ENCODE measurements around the gene RTF1.
A peak's percentile ranks its signal among the peaks of the same experiment; 100 is the strongest.
"Not testable (repeated sequence)": the region's sequence is repeated elsewhere in the genome, so short reads cannot be mapped to it uniquely, and the experiment has no call there.

RTF1 gene

DNA sequence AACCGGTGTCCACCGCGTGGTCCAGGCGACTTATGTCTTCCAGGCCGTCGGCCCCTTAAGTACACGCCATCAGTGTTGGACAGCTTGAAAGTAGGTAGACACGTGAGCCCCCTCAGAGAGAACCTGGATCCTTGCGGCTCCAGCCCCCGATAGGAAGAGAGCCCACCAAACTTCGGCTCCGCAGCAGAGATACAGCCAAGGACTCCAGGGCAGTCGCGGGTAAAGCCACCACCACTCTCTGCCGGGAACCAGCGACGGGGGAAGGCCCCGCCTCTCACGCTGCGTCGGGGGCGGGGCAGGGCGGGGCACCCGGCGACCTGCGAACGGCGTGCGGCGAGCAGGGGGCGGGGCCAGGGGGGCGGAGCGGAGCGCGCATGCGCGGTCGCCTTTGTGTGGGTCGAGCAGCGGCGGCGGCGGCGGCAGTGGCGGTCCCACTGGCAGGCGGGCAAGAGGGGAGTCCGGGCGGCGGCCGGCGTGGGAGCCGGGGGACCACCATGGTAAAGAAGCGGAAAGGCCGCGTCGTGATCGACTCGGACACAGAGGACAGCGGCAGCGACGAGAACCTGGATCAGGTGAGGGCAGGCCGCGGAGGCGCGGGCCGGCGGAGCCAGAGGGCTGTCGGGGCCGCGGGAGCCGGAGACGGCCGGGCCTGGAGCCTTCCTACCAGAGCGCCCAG lies at the start of gene RTF1:
Gene RTF1, plus strand, starts transcription at position 354 of the 676 bp plus-strand sequence. Its CDS starts 21 bp downstream, at position 375.
- DNase-seq, result peak; percentile 60

DNA sequence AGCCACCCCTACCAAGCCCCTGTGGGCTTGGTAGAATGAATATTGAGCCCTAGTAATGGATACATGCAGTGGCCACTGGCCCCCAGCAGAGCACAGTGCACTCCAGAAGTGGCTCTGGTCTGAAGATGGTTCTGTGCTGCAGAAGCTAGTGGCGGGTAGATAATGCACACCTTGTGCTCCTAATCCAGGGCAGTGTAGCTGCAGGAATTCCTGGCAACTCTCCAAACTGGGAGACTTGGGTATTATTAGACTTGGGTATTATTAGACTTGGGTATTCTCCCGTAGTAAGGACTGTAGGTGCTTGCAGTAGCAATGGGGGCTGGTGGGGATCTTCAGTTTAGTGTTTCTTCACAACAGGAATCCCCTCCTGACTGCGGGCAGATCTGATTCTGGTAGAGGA lies 49.5 kb upstream of the RTF1 start:
- no peak for DNase-seq

DNA sequence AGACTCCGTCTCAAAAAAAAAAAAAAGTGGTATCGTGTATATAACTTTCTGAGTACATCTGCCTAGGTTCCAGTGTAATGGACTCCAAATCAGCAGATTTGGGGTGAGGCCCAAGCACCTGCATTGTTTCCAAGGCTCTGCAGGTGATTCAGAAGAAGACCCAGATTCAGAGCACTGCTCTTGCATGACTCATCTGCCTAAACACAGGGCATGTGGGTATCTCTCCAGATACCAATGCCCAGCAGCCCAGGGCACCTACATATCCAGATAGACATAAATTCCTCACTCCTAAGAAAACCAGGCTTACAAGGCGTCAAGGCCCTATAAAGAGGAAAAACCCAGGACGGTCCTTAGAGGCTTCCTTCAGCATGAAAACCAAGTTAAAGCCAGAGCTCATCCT lies 38.9 kb upstream of the RTF1 start:
- DNase-seq, result no peak

DNA sequence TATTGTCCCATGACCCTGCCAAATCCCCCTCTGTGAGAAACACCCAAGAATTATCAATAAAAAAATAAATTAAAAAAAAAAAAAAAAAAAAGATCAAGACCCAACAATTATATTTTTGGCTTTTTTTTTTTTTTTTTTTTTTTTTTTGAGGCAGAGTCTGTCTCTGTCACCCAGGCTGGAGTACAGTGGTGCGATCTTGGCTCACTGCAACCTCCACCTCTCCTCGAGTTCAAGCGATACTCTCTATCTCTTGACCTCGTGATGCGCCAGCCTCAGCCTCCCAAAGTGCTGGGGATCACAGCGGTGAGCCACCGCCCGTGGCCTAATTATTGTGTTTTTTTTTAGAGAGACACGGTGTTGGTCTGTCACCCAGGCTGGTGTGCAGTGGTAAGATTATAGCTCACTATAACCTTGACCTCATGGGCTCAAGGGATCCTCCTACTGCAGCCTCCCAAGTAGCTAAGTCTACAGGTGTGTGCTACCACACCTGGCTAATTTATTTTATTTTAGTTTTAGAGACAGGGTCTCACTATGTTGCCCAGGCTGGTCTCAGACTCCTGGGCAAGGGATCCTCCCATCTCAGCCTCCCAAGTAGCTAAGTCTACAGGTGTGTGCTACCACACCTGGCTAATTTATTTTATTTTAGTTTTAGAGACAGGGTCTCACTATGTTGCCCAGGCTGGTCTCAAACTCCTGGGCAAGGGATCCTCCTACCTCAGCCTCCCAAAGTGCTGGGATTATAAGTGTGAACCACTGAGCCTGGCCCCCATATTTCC lies 32.7 kb upstream of the RTF1 start:
- not testable (repeated sequence) for DNase-seq

DNA sequence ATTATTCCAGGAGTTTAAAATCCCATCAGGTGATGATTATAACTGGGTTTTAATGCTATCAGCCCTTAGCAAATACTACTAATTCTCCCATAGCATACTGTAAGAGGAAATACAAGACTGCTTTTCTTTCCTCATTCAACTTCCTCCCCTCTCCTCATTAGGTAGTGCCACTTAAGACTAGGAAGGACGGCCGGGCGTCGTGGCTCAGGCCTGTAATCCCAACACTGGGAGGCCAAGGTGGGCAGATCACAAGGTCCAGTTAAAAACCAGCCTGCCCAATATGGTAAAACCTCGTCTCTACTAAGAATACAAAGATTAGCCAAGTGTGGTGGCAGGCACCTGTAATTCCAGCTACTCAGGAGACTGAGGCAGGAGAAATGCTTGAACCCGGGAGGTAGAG lies 29.2 kb upstream of the RTF1 start:
- DNase-seq, result no peak

DNA sequence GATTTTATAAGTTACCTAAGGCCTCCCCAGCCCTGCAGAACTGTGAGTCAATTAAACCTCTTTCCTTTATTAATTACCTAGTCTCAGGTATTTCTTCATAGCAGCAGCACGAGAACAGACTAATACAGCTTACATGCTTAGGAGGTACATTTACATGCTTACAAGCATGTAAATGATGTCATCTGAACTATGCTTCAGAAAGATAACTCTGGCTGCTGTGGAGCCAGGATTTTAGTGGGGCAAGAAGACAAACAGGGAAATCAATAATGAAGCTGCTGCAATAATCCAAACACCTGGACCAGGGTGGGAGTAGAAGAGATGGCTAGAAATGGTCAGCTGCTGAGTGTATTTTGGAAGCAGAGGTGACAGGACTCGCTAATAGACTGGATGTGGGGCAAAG lies 24.2 kb upstream of the RTF1 start:
- no peak for DNase-seq

DNA sequence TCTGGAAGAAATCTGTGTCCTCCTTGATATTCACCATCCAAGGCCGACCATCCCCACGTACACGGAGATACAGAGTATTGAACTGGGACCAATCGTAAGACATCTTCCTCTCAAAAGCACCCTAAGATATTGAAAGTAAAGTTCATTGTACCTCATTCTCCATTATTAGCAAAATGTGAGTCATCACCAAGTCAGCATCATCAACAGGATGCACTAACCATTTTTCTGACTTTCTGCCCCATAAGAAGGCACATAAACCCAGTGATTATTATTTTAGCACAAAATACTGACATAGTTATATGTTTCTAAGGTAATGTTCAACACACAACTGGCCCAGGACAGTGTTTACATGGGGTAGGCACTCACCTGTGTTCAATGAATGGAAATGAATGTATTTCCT lies 22.0 kb upstream of the RTF1 start:
- no peak for DNase-seq

DNA sequence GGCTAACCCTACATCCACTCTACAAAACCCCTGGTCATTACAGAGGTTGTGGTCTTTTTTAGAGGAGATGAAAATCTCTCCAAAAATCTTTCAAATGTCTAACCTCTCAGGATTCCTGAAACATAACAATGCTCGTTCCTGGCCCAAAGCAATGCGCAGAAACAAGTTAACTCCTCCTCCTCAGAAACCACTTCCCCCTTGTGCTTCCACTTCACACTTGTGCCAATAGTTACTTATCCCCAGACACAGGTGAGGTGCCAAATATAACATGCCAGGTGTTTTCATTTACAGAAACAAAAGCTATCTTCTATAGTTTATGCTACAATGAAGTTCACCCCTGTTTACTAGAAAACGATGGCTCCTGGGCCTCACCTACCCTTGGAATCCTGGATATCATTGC lies 20.8 kb upstream of the RTF1 start:
- no peak for DNase-seq

DNA sequence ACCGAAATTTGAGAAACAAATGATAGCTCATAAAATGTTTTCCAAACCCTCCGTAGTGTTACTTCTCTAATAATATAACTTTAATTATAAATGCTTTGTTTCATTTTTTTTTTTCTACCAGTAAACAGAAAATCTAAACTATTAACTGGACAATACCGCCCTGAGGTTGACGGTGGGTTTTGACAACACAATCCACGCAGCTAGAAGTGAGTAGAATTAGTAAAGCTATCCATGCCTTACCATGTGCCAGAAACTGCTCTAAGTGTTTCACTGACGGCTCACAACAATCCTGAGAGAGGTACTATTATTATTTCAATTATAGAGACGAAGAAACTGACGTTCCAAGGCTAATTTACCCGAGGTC lies 15.0 kb upstream of the RTF1 start:
- no peak for DNase-seq

DNA sequence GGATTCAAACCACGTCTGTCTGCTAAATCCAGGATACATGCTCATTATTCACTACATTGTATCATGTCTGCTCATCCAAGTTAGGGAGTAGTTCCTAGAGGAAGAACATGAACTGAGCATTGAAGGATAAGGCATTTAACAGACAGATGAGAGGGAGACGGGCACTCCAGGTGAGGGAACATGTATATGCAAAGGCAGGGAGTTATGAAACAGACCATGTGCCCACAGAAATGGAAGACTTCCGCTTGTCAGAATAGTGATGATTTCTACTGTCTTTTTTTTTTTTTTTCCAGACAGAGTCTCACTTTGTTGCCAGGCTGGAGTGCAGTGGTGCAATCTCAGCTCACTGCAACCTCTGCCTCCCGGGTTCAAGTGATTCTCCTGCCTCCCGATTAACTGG lies 9.6 kb upstream of the RTF1 start:
- DNase-seq, result no peak

DNA sequence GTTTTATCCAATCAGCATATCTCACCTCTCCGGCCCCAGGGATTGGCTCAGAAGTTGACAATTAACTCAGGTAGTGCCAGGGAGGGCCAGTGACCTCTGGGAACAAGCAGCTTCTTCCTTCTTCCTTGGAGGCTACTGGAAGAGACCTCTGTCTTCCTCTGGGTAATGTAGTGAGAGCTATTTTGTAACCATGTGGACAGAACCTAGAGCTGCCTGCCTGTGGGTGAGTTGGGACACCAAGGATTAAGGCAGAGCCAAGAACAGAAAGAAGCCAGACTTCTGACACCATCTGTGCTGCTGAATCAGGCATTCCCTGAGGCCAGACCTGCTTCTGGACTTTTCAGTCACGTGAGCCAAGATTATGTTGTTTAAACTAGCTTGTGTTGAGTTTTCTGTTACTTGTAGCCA lies 8.7 kb upstream of the RTF1 start:
- no peak for DNase-seq

DNA sequence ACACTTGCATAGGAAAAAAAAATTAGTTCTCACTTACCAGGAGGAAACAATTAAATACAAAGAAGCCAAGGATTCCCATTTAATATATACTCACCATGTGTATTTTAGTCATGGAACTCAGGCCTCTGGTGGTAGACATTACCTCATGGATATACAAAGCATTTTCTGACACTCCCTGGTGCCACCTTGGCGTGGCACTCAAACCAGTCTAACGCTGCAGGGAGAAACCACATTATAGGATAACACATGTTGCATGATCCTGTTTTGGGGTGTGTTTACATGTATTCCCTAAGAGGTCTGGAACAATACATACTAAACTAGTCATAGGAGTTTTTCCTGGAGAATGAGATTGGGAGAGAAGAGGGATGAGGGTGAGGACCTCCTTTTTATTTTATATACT lies 5.9 kb upstream of the RTF1 start:
- DNase-seq, result no peak

DNA sequence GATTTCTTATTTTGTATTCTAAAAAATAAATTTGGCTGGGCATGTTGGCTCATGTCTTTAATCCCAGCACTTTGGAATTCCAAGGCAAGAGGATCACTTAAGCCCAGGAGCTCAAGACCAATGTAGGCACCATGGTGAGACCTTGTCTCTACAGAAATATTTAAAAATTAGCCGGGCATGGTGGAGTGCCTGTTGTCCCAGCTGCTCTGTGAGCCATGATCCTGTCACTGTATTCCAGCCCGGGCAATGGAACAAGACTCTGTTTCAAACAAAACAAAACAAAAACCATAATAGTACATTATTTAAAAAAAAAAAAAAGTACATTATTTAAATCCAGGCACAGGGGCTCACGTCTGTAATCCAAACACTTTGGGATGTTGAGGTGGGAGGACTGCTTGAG lies 5.5 kb upstream of the RTF1 start:
- DNase-seq, result no peak

DNA sequence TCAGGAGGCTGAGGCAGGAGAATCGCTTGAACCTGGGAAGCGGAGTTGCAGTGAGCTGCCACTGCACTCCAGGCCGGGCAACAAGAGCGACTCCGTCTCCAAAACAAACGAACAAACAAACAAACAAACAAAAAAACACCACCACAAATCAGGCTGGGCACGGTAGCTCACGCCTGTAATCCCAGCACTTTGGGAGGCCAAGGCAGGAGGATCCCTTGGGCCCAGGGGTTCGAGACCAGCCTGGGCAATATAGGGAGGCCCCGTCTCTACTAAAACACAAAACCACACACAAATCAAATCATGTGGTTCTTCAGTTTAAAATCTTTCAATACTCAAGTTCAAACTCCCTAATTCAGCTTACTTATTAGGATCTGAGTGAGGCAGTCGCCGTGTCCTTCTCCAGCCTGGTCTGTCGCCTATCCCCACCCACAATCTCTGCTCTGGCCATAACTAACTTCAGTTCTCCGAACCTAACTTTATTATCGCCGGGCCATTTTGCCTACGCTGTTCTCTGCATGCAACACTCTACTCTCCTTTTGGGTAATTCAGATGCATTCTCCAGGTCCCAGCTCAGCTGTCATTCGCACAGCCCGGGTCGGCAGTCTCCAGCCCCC lies 660 bp upstream of the RTF1 start:
- no peak for DNase-seq

DNA sequence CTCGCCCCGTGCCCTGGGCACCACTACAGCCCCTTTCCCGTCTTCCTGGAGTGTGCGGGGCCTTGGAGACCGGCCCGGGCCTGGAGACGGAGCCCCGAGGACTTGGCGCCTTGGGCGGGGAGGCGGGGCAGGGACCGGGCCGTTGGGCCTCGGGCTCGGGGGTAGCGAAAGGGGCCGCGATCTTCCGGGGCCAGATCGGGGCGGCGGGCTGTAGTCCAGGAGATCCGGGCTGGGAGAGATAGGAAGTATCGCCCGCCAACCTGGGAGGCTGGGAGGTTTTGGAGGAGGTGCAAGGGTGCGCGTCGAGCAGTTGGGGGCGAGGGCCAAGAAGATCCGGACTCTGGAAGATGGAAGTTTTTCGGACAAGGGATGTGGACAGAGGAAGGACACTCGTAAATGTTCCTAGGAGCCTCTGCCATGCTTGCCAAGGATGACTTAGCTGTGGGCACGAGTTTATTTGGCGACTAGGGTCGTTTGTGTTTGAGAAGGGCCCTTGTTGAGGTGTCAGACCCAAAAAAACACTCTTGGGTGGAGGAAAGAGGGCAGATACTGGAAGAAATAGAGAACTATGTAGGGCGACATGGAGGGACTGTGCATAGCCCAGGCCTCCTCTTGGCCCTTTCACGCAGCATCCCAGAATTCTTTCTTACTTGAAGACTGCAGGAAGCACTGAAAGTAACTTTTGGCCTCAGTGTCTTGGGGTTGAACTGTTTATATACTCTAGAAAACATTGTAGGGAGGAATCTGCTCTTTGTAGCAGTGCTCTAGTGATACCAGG lies 712 bp downstream of the RTF1 start:
- DNase-seq, result no peak

DNA sequence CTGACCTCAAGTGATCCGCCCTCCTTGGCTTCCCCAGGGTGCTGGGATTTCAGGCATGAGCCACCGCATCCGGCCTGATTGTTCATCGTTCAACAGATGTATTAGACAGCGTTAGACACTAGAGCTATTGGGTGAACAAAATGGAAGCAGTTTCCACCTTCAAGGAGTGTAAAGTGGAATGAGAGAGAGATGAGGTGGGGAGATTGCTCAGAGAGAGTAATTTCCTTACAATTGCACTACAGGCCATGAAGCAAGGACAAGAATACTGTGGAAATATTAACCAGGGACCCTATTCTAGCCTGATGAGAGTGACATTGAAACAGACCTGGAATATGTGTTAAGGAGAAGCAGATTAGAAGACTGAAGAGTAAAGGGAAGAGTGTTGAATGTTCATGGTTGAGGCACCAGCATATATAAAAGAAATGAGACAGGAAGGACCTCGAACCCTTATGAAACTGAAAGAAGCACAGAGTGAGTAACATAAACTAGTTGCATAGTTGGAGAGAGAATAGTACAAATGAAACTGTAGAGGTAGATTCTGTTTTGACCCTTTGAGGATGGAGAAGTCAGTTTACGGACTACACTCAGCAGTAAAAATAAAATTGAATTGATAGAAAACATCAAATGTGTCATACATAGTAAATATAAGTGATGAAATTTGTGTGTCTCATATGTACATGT lies 7.2 kb downstream of the RTF1 start:
- no peak for DNase-seq

DNA sequence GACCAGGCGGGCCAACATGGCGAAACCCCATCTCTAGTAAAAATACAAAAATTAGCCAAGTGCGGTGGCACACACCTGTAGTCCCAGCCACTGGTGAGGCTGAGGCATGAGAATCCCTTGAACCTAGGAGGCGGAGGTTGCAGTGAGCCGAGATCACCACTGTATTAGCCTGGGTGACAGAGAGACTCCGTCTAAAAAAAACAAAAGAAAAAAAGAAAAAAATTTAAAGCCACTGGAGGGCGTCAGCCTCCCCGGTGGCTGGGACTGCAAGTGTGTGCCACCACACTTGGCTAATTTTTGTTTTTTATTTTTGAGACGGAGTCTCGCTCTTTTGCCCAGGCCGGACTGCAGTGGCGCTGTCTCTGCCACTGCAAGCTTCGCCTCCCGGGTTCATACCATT lies 7.9 kb downstream of the RTF1 start:
- DNase-seq, result no peak

DNA sequence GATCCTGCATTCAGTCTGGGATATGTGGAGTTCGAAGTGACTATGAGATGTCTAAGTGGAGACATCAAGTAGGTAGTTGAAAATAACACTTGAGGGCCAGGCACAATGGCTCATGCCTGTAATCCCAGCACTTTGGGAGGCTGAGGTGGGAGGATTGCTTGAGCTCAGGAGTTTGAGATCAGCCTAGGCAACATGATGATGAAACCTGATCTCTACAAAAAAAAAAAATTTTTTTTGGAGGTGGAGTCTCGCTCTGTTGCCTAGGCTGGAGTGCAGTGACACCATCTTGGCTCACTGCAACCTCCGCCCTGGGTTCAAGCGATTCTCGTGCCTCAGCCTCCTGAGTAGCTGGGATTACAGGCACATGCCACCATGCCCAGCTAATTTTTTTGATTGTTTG lies 9.0 kb downstream of the RTF1 start:
- not testable (repeated sequence) for DNase-seq

DNA sequence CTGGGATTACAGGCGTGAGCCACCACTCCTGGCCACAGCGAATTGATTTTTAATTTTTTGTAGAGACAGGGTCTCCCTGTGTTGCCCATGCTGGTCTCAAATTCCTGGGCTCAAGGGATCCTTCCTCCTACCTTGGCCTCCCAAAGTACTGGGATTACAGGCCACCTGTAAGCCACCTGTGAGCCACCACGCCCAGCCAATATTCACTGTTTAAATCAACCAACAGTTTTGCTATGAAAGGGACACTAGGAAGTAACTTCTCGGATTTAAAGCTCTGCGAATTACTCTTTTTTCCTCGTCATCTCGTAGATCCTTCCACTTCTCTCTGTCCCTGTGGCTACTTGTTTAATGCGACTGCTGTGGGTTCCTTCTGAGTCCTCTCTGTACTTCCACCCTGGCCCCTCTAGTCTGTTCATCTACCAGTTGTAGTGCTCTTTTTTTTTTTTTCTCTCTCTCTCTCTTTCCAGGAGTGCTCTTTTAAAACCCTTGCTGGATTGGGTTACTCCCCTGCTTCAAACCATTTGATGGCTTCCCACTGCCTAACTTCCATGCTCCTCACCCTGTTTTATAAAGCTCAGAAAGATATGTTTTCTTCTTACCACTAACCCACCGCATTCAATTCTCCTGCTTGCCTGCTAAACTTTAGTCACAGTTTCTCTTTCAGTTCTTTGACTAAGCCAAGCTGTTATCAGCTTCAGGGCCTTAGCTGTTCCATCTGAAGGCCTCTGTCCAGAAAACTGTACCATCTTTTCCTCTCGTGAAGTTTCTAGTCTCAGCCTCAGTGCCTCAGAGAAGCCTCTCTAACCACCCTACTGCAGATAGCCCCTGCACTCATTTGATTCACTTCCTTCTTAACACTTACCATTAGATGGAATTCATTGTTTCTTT lies 12.4 kb downstream of the RTF1 start:
- DNase-seq, result no peak

DNA sequence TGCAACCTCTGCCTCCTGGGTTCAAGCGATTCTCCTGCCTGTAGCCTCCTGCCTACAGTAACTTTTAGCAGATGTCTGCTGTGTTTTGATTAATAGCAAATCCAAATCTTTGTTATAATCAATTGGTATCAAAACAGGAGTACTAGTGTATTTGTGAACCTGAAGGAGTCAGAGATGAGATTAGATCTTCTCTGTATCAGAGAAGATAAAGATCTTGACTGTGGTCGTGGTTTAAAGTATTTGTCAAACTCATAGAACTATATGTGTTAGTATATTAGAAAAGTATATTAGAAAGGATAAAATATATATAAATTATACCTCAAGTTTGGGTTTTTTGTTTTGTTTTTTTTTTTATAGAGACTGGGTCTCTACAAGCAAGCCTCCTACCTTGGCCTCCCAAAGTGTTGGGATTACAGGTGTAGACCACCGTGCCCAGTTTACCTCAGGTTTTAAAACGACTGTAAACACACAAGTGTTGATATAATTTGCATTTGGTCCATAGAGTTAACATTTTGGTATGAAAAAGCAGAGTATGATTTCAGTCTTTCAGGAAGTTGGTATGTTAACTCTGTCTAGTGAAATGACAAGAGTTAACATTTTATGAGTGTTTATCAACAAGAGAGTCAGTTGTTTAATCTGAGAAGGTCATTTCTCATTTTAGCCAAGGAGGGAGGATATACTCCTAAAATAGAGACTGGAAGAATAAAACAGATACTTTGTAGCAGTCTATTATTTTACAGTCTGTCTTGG lies 18.3 kb downstream of the RTF1 start:
- no peak for DNase-seq

DNA sequence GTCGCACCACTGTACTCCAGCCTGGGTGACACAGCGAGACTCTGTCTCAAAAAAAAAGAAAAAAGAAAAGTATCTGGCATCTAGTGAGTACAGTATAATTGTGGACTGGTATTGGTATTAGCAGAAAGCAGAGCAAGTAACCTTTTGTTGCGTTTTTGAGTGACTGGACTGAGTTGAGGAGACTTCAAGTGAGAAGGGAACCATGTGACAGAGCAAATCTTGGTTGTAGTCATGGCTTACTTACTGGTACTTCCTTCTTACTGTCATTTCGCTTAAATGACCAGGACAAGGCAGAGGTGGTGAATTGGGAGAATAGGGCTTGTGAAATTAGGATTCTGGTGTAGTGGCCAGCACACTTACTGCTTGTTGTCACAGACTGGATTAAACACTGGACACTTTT lies 20.6 kb downstream of the RTF1 start:
- no peak for DNase-seq
